H9 (cell line): ENCODE data around the gene ENPP7. TPM values are rescaled to one million over a fixed set of nuclear protein-coding genes. Genes with fewer than 3 reads are reported as not detected.

Experiments
- DNase-seq: peaks from one replicate; pipeline ENCODE4 v3.0.0-alpha.2; 2017
- H2AFZ ChIP-seq: one replicate; pipeline ENCODE4 v1.6.1; 2013; ENCODE audit warnings: mild to moderate bottlenecking, low read length, control low read depth, moderate library complexity
- H2AK5ac ChIP-seq: 2 replicates; pipeline ENCODE4 v1.6.1; 2013; ENCODE audit warnings: low read length, control low read depth, mixed read lengths; ENCODE audit not compliant: insufficient read length
- H2BK120ac ChIP-seq: one replicate; pipeline ENCODE4 v1.6.1; 2013; ENCODE audit warnings: low read depth, mild to moderate bottlenecking, low read length, control low read depth, inconsistent platforms; ENCODE audit not compliant: poor library complexity, severe bottlenecking
- H2BK12ac ChIP-seq: 2 replicates; pipeline ENCODE4 v1.6.1; 2013; ENCODE audit warnings: low read length, control low read depth, mixed read lengths, low read depth; ENCODE audit not compliant: insufficient read length
- H2BK15ac ChIP-seq: 2 replicates; pipeline ENCODE4 v1.6.1; 2013; ENCODE audit warnings: low read depth, low read length, control low read depth
- H2BK20ac ChIP-seq: one replicate; pipeline ENCODE4 v1.6.1; 2013; ENCODE audit warnings: low read depth, mild to moderate bottlenecking, low read length, control low read depth, inconsistent platforms; ENCODE audit not compliant: poor library complexity, severe bottlenecking
- H2BK5ac ChIP-seq: 2 replicates; pipeline ENCODE4 v1.6.1; 2013; ENCODE audit warnings: low read length, control low read depth, mixed read lengths; ENCODE audit not compliant: insufficient read length
- H3K14ac ChIP-seq: 2 replicates; pipeline ENCODE4 v1.6.1; 2013; ENCODE audit warnings: low read length, control low read depth; ENCODE audit not compliant: insufficient read depth
- H3K18ac ChIP-seq: 2 replicates; pipeline ENCODE4 v1.6.1; 2013; ENCODE audit warnings: low read depth, mild to moderate bottlenecking, mixed read lengths, low read length, control low read depth; ENCODE audit not compliant: insufficient read length
- H3K23ac ChIP-seq: 2 replicates; pipeline ENCODE4 v1.6.1; 2013; ENCODE audit warnings: low read length, control low read depth, mixed read lengths, low read depth; ENCODE audit not compliant: insufficient read length
- H3K23me2 ChIP-seq: 2 replicates; pipeline ENCODE4 v1.6.1; 2013; ENCODE audit warnings: low read depth, mild to moderate bottlenecking, mixed read lengths, low read length, control low read depth; ENCODE audit not compliant: insufficient read length, poor library complexity, severe bottlenecking
- H3K27ac ChIP-seq: 2 replicates; pipeline ENCODE4 v1.5.1; 2013; ENCODE audit warnings: low read length, control low read depth, mixed read lengths, low read depth; ENCODE audit not compliant: insufficient read length
- H3K27me3 ChIP-seq: 2 replicates; pipeline ENCODE4 v1.6.1; 2013; ENCODE audit warnings: low read length, control low read depth, inconsistent platforms; ENCODE audit not compliant: insufficient read depth
- H3K4ac ChIP-seq: 2 replicates; pipeline ENCODE4 v1.6.1; 2013; ENCODE audit warnings: low read depth, mild to moderate bottlenecking, control low read depth, inconsistent platforms, low read length, moderate library complexity
- H3K4me1 ChIP-seq: 2 replicates; pipeline ENCODE4 v1.6.1; 2013; ENCODE audit warnings: low read length, control low read depth, inconsistent platforms; ENCODE audit not compliant: insufficient read depth
- H3K4me2 ChIP-seq: 2 replicates; pipeline ENCODE4 v1.6.1; 2013; ENCODE audit warnings: low read length, control low read depth, mixed read lengths; ENCODE audit not compliant: insufficient read length, insufficient read depth
- H3K56ac ChIP-seq: 2 replicates; pipeline ENCODE4 v1.6.1; 2013; ENCODE audit warnings: low read depth, mild to moderate bottlenecking, mixed read lengths, low read length, control low read depth; ENCODE audit not compliant: insufficient read length
- H3K79me1 ChIP-seq: 2 replicates; pipeline ENCODE4 v1.6.1; 2013; ENCODE audit warnings: low read depth, mild to moderate bottlenecking, moderate library complexity, low read length, control low read depth, inconsistent platforms; ENCODE audit not compliant: insufficient read depth, poor library complexity, severe bottlenecking
- H3K79me2 ChIP-seq: 2 replicates; pipeline ENCODE4 v1.6.1; 2013; ENCODE audit warnings: low read length, control low read depth, inconsistent platforms; ENCODE audit not compliant: insufficient read depth
- H3K9ac ChIP-seq: 2 replicates; pipeline ENCODE4 v1.6.1; 2013; ENCODE audit warnings: low read length, control low read depth, mixed read lengths; ENCODE audit not compliant: insufficient read length; ENCODE audit errors: extremely low read depth
- H3K9me3 ChIP-seq: one replicate; pipeline ENCODE4 v1.6.1; 2013; ENCODE audit warnings: low read depth, low read length, inconsistent platforms; ENCODE audit not compliant: control insufficient read depth
- H3T11ph ChIP-seq: one replicate; pipeline ENCODE4 v1.6.1; 2013; ENCODE audit warnings: mild to moderate bottlenecking, low read length, control low read depth, inconsistent platforms
- H4K20me1 ChIP-seq: one replicate; pipeline ENCODE4 v1.6.1; 2013; ENCODE audit not compliant: control insufficient read depth, insufficient read length, insufficient read depth
- H4K5ac ChIP-seq: 2 replicates; pipeline ENCODE4 v1.6.1; 2013; ENCODE audit warnings: low read depth, mild to moderate bottlenecking, mixed read lengths, low read length, control low read depth; ENCODE audit not compliant: insufficient read length
- H4K8ac ChIP-seq: replicated peaks from 2 replicates; pipeline ENCODE4 v1.6.1; 2013; ENCODE audit warnings: low read length, control low read depth, mixed read lengths, low read depth; ENCODE audit not compliant: insufficient read length
- H4K91ac ChIP-seq: 2 replicates; pipeline ENCODE4 v1.6.1; 2013; ENCODE audit warnings: low read depth, mild to moderate bottlenecking, moderate library complexity, mixed read lengths, low read length, control low read depth; ENCODE audit not compliant: insufficient read length
- H3K27ac Mint-ChIP-seq, 3 experiments: 2 replicates in 2 of 3; 3 replicates in 1 of 3; pipeline ENCODE4 v1.8.0; 2020 to 2021; ENCODE audit warnings: mixed read lengths in 3 of 3, mild to moderate bottlenecking in 1 of 3, moderate library complexity in 1 of 3
- H3K27me3 Mint-ChIP-seq: 2 replicates; pipeline ENCODE4 v1.8.0; 2021; ENCODE audit warnings: low read depth, mild to moderate bottlenecking, moderate library complexity, mixed read lengths
- H3K36me3 Mint-ChIP-seq, 3 experiments: 2 replicates in 2 of 3; 3 replicates in 1 of 3; pipeline ENCODE4 v1.8.0; 2020 to 2021; ENCODE audit warnings: low read depth in 3 of 3, mixed read lengths in 3 of 3; ENCODE audit not compliant: insufficient read depth in 1 of 3
- H3K4me1 Mint-ChIP-seq, 2 experiments: 2 replicates each; pipeline ENCODE4 v1.8.0; 2020; ENCODE audit warnings: mixed read lengths in 2 of 2
- H3K4me3 Mint-ChIP-seq, 2 experiments: 2 replicates in 1 of 2; 3 replicates in 1 of 2; pipeline ENCODE4 v1.8.0; 2020 to 2021; ENCODE audit warnings: mild to moderate bottlenecking in 2 of 2, mixed read lengths in 2 of 2, moderate library complexity in 1 of 2
- H3K9me3 Mint-ChIP-seq, 2 experiments: 2 replicates in 1 of 2; 3 replicates in 1 of 2; pipeline ENCODE4 v1.8.0; 2020; ENCODE audit warnings: mild to moderate bottlenecking in 2 of 2, mixed read lengths in 2 of 2, moderate library complexity in 1 of 2
- WGBS: extraction: QIAGEN DNeasy Blood & Tissue Kit; methylation state at CpG from one replicate; pipeline ENCODE4 v1.1.7; 2013; ENCODE audit warnings: missing lambda C conversion rate, low lambda C conversion rate, mixed read lengths; ENCODE audit not compliant: insufficient read length; ENCODE audit errors: extremely low coverage; 5-methylcytosine and 5-hydroxymethylcytosine counted together
- total RNA-seq: library from RNA; stranded (reverse); gene quantifications from 2 replicates; pipeline ENCODE4 v1.2.1, GENCODE V29; 2021
- TF ChIP-seq, protein P1 (sequence below): fragments of 200-600 bp; sonication (generic); conservative IDR thresholded peaks from 3 replicates; pipeline ENCODE4 v1.8.0; 2021; ENCODE audit warnings: antibody characterized with exemption, mild to moderate bottlenecking

ENPP7 gene
- total RNA-seq, 1 experiment from 2014 or later: not detected

DNA sequence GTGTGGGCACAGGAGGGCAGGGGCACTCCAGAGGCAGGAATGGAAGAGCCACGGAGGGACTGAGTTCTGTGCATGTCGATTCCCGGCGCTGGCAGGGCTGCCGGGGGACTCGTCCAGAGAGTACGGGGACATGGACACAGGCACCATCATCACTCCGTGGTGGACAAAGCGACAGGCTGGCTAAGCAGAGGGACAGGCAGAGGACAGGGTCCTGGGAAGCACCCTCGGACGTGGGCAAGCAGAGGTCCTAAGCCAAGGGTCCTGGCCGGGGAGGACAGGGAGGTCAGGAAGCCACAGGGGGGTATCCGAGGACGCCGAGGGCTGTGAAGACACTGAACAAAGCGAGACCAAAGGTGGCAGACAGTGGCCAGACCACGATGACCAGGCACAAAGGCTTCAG is 44.3 kb upstream of the ENPP7 start:
- H3K9me3 ChIP-seq: no peaks in the 10 kb centered on the region
- H2BK12ac ChIP-seq: no peak overlapping the region
- Mint-ChIP-seq H3K4me1 (peaks cover 10 to 20% of the 10 kb centered on the region in 2 experiments), H3K4me3 (no peak overlapping the region), H3K27ac (peak overlapping the region in 1 of 3 experiments; percentile 70; a peak in 1 of 7 replicates), H3K27me3 (peaks cover 20% of the 10 kb centered on the region), H3K36me3 (no peaks in the 10 kb centered on the region; a peak in 1 of 7 replicates), H3K9me3 (no peaks in the 10 kb centered on the region; a peak in 2 of 5 replicates)
- no peak overlapping the region for H4K91ac ChIP-seq
- H3K23ac ChIP-seq: no peak overlapping the region
- no peak overlapping the region for H3K27ac ChIP-seq
- no peaks in the 10 kb centered on the region for H3K79me2 ChIP-seq
- no peak overlapping the region for H2BK5ac ChIP-seq
- H3K4me1 ChIP-seq: peaks cover 5% of the 10 kb centered on the region; the same call in 1 of the 2 replicates
- H3K4ac ChIP-seq: no peak overlapping the region
- no peak overlapping the region for H2AK5ac ChIP-seq
- H3K4me2 ChIP-seq: no peak overlapping the region
- H4K5ac ChIP-seq: no peak overlapping the region
- H3K9ac ChIP-seq: no peak overlapping the region
- H2BK15ac ChIP-seq: no peak overlapping the region
- no peak overlapping the region for H3K14ac ChIP-seq
- no peaks in the 10 kb centered on the region for H3K23me2 ChIP-seq
- no peaks in the 10 kb centered on the region for H3K79me1 ChIP-seq
- no peak overlapping the region for H3K56ac ChIP-seq
- H4K20me1 ChIP-seq: no peaks in the 10 kb centered on the region
- no peak overlapping the region for H2BK20ac ChIP-seq
- no peak overlapping the region for H3T11ph ChIP-seq
- H3K18ac ChIP-seq: no peak overlapping the region
- TF ChIP-seq, protein P1, sequence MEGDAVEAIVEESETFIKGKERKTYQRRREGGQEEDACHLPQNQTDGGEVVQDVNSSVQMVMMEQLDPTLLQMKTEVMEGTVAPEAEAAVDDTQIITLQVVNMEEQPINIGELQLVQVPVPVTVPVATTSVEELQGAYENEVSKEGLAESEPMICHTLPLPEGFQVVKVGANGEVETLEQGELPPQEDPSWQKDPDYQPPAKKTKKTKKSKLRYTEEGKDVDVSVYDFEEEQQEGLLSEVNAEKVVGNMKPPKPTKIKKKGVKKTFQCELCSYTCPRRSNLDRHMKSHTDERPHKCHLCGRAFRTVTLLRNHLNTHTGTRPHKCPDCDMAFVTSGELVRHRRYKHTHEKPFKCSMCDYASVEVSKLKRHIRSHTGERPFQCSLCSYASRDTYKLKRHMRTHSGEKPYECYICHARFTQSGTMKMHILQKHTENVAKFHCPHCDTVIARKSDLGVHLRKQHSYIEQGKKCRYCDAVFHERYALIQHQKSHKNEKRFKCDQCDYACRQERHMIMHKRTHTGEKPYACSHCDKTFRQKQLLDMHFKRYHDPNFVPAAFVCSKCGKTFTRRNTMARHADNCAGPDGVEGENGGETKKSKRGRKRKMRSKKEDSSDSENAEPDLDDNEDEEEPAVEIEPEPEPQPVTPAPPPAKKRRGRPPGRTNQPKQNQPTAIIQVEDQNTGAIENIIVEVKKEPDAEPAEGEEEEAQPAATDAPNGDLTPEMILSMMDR: no peak
- no peak overlapping the region for H2BK120ac ChIP-seq
- no peak for DNase-seq
- H4K8ac ChIP-seq: no peak overlapping the region
- H2AFZ ChIP-seq: no peak overlapping the region
- no peaks in the 10 kb centered on the region; the same call in 1 of the 2 replicates for H3K27me3 ChIP-seq
- no CpG with 5 or more reads among the region's 17 CpGs for WGBS
